GM03348 (cell line): ENCODE results near the gene CLDN20.

ENCODE experiments used
- DNase-seq: peaks from one replicate; pipeline ENCODE4 v3.0.0; 2012; ENCODE audit warnings: low spot score

Gene CLDN20

GRCh38 chr6:155245193-155245592 is 18.6 kb upstream of the CLDN20 start:
- DNase-seq = no peak

GRCh38 chr6:155245831-155246230 is 18.0 kb upstream of the CLDN20 start:
- DNase-seq = peak; percentile 39

- no peak for DNase-seq
Observed at GRCh38 chr6:155246825-155247224, 17.0 kb upstream of the CLDN20 start.

- peak; percentile 22 for DNase-seq
Observed at GRCh38 chr6:155247618-155248007, 16.2 kb upstream of the CLDN20 start.

GRCh38 chr6:155248008-155249001 is 15.5 kb upstream of the CLDN20 start:
- DNase-seq = peak; percentile 77

- DNase-seq = no peak
Observed at GRCh38 chr6:155250701-155251381, 13.0 kb upstream of the CLDN20 start.

GRCh38 chr6:155252581-155252980 is 11.2 kb upstream of the CLDN20 start:
- DNase-seq = no peak

- no peak for DNase-seq
Observed at GRCh38 chr6:155253337-155253736, 10.5 kb upstream of the CLDN20 start.

- no peak for DNase-seq
Observed at GRCh38 chr6:155254139-155254538, 9.7 kb upstream of the CLDN20 start.

GRCh38 chr6:155256122-155256795 is 7.6 kb upstream of the CLDN20 start:
- DNase-seq = no peak

- no peak for DNase-seq
Observed at GRCh38 chr6:155257796-155258195, 6.0 kb upstream of the CLDN20 start.

GRCh38 chr6:155259204-155259603 is 4.6 kb upstream of the CLDN20 start:
- DNase-seq = no peak

GRCh38 chr6:155259897-155260296 is 3.9 kb upstream of the CLDN20 start:
- no peak for DNase-seq

GRCh38 chr6:155260686-155261085 is 3.1 kb upstream of the CLDN20 start:
- no peak for DNase-seq

GRCh38 chr6:155261111-155261900 is 2.5 kb upstream of the CLDN20 start:
- no peak for DNase-seq

GRCh38 chr6:155262655-155263054 is 1.2 kb upstream of the CLDN20 start:
- no peak for DNase-seq

- peak; percentile 60 for DNase-seq
Observed at GRCh38 chr6:155264693-155265320, 994 bp downstream of the CLDN20 start.

GRCh38 chr6:155265843-155266535 is 2.2 kb downstream of the CLDN20 start:
- peak; percentile 14 for DNase-seq

GRCh38 chr6:155267411-155267810 is 3.6 kb downstream of the CLDN20 start:
- no peak for DNase-seq

GRCh38 chr6:155268088-155268867 is 4.5 kb downstream of the CLDN20 start:
- DNase-seq = peak; percentile 26
